ENCODE results near the gene AIRE. TPM values are rescaled to one million over a fixed set of nuclear protein-coding genes. Genes with fewer than 3 reads are reported as not detected.

AIRE gene
- total RNA-seq, 6 experiments from 2014 or later, result not detected

GRCh38 chr21:44253832-44254710, 31.6 kb upstream of the AIRE start:
- Histone ChIP-seq H3K27ac (no peak overlapping the region), H3K36me3 (no peaks in the 10 kb centered on the region), H3K9me3 (no peaks in the 10 kb centered on the region), H3K27me3 (no peaks in the 10 kb centered on the region), H3K4me3 (no peak overlapping the region), H3K4me1 (no peaks in the 10 kb centered on the region)
- no peak for ATAC-seq
- intact Hi-C loops (cut with DNase I), result no loop called here
- DNase-seq, result peak in 2 of 3 donors; percentile 44 to 49
- whole genome bisulfite sequencing (ENCODE audit: insufficient coverage, low coverage, low lambda C conversion rate, missing lambda C conversion rate), result 64% methylated on average over 14 of the region's 29 CpGs
- TF ChIP-seq POLR2A (IDR thresholded peaks at IDR 0.05) (no peak), CTCF (IDR thresholded peaks at IDR 0.05) (no peak)

GRCh38 chr21:44255511-44255981, 30.1 kb upstream of the AIRE start:
- no peak for ATAC-seq
- DNase-seq, result peak in 2 of 3 donors; percentile 23
- intact Hi-C loops (cut with DNase I), result no loop called here
- WGBS (ENCODE audit: insufficient coverage, low coverage, low lambda C conversion rate, missing lambda C conversion rate), result 87% methylated on average over 3 of the region's 11 CpGs
- TF ChIP-seq CTCF (IDR thresholded peaks at IDR 0.05) (no peak), POLR2A (IDR thresholded peaks at IDR 0.05) (no peak)
- Histone ChIP-seq H3K4me3 (no peak overlapping the region), H3K9me3 (no peaks in the 10 kb centered on the region), H3K27ac (no peak overlapping the region), H3K36me3 (no peaks in the 10 kb centered on the region), H3K27me3 (no peaks in the 10 kb centered on the region), H3K4me1 (no peaks in the 10 kb centered on the region)

- no peak for ATAC-seq
Observed at GRCh38 chr21:44258056-44258725, 27.5 kb upstream of the AIRE start.

More at GRCh38 chr21:44258056-44258725, 27.5 kb upstream of the AIRE start:
- H3K4me1 ChIP-seq, result no peaks in the 10 kb centered on the region
- intact Hi-C loops (cut with DNase I), result no loop called here
- no peaks in the 10 kb centered on the region for H3K9me3 ChIP-seq
- TF ChIP-seq CTCF (IDR thresholded peaks at IDR 0.05) (no peak), POLR2A (IDR thresholded peaks at IDR 0.05) (no peak)
- H3K27ac ChIP-seq, result no peak overlapping the region
- H3K36me3 ChIP-seq, result no peaks in the 10 kb centered on the region
- H3K4me3 ChIP-seq, result no peak overlapping the region
- H3K27me3 ChIP-seq, result no peaks in the 10 kb centered on the region
- peak in 1 of 3 donors; percentile 43 for DNase-seq
- WGBS (ENCODE audit: insufficient coverage, low coverage, low lambda C conversion rate, missing lambda C conversion rate), result 86% methylated on average over 26 of the region's 34 CpGs
